DOHH2 (cell line): ENCODE data around the gene PPIA.

ENCODE experiments used
- H3F3A ChIP-seq: fragments of 200-600 bp; sonication (generic), shearing (Covaris generic); 2 replicates; pipeline ENCODE4 v1.6.0; 2016; ENCODE audit warnings: antibody characterized with exemption, mild to moderate bottlenecking; ENCODE audit not compliant: control insufficient read depth, insufficient read depth
- H3K27ac ChIP-seq: fragments of 200-600 bp; sonication (generic); 2 replicates; pipeline ENCODE4 v1.5.1; 2014; ENCODE audit warnings: low read depth, mild to moderate bottlenecking, low read length, moderate library complexity
- H3K27me3 ChIP-seq: fragments of 200-600 bp; sonication (generic); 2 replicates; pipeline ENCODE4 v1.6.1; 2014; ENCODE audit warnings: mild to moderate bottlenecking, low read length, mixed read lengths; ENCODE audit not compliant: control insufficient read depth
- H3K36me3 ChIP-seq: fragments of 200-600 bp; sonication (generic); 2 replicates; pipeline ENCODE4 v1.6.1; 2014; ENCODE audit warnings: mild to moderate bottlenecking, low read length, moderate library complexity, mixed read lengths; ENCODE audit not compliant: control insufficient read depth
- H3K4me1 ChIP-seq: fragments of 200-600 bp; sonication (generic); 2 replicates; pipeline ENCODE4 v1.6.1; 2014; ENCODE audit warnings: mild to moderate bottlenecking, low read length, mixed read lengths; ENCODE audit not compliant: control insufficient read depth
- H3K4me2 ChIP-seq: fragments of 200-600 bp; sonication (generic); 2 replicates; pipeline ENCODE4 v1.6.0; 2014; ENCODE audit warnings: mild to moderate bottlenecking, low read length, moderate library complexity
- H3K4me3 ChIP-seq: fragments of 200-600 bp; sonication (generic); 2 replicates; pipeline ENCODE4 v1.5.1; 2014; ENCODE audit warnings: mild to moderate bottlenecking, low read length, mixed read lengths
- H3K79me2 ChIP-seq: fragments of 200-600 bp; sonication (generic); 2 replicates; pipeline ENCODE4 v1.6.1; 2014; ENCODE audit warnings: mild to moderate bottlenecking, low read length, mixed read lengths; ENCODE audit not compliant: control insufficient read depth
- H3K9me2 ChIP-seq: fragments of 200-600 bp; sonication (generic); replicated peaks from 2 replicates; pipeline ENCODE4 v1.6.1; 2014; ENCODE audit warnings: mild to moderate bottlenecking, low read length, mixed read lengths; ENCODE audit not compliant: control insufficient read depth
- H3K9me3 ChIP-seq: fragments of 200-600 bp; sonication (generic); 2 replicates; pipeline ENCODE4 v1.6.1; 2014; ENCODE audit warnings: antibody characterized with exemption, low read length, mixed read lengths; ENCODE audit not compliant: control insufficient read depth, insufficient read depth
- H4K20me1 ChIP-seq: fragments of 200-600 bp; sonication (generic); 2 replicates; pipeline ENCODE4 v1.6.0; 2014; ENCODE audit warnings: low read depth, mild to moderate bottlenecking, antibody characterized with exemption, low read length, moderate library complexity; ENCODE audit not compliant: control insufficient read depth, insufficient read depth
- CTCF ChIP-seq: fragments of 200-600 bp; sonication (generic); IDR thresholded peaks from one replicate; pipeline ENCODE4 v1.5.1; 2014; ENCODE audit warnings: antibody characterized with exemption, mild to moderate bottlenecking, low read depth, low read length; ENCODE audit not compliant: poor library complexity, severe bottlenecking
- EZH2phosphoT487 ChIP-seq: fragments of 200-600 bp; sonication (generic); IDR thresholded peaks from 2 replicates; pipeline ENCODE4 v1.6.1; 2017; ENCODE audit warnings: borderline replicate concordance, mild to moderate bottlenecking, antibody characterized with exemption, low read length, moderate library complexity, mixed read lengths

The PPIA gene

GRCh38 chr7:44764665-44765578 lies 31.6 kb upstream of the PPIA start:
- Histone ChIP-seq H3K36me3 (peaks cover 81% of the 10 kb centered on the region), H3K4me3 (no peak overlapping the region), H4K20me1 (no peaks in the 10 kb centered on the region), H3K27me3 (no peaks in the 10 kb centered on the region), H3K79me2 (no peaks in the 10 kb centered on the region), H3K9me2 (no peaks in the 10 kb centered on the region), H3K9me3 (no peaks in the 10 kb centered on the region), H3K4me1 (peaks cover 6% of the 10 kb centered on the region), H3K4me2 (no peak overlapping the region), H3F3A (no peaks in the 10 kb centered on the region), H3K27ac (no peak overlapping the region)
- TF ChIP-seq CTCF (no peak), EZH2phosphoT487 (no peak)

- Histone ChIP-seq H3K27me3 (no peaks in the 10 kb centered on the region), H3K9me2 (no peaks in the 10 kb centered on the region), H4K20me1 (no peaks in the 10 kb centered on the region), H3K4me3 (no peak overlapping the region), H3K4me1 (peaks cover 6% of the 10 kb centered on the region), H3K4me2 (no peak overlapping the region), H3F3A (peaks cover 3% of the 10 kb centered on the region; the same call in 1 of the 2 replicates), H3K9me3 (no peaks in the 10 kb centered on the region), H3K36me3 (peaks cover 72% of the 10 kb centered on the region), H3K27ac (no peak overlapping the region), H3K79me2 (no peaks in the 10 kb centered on the region)
- TF ChIP-seq CTCF (no peak), EZH2phosphoT487 (no peak)
Measured at GRCh38 chr7:44765579-44766415, 30.7 kb upstream of the PPIA start.

GRCh38 chr7:44766416-44766801 lies 30.1 kb upstream of the PPIA start:
- Histone ChIP-seq H3K4me3 (no peak overlapping the region), H3K79me2 (no peaks in the 10 kb centered on the region), H3K9me3 (no peaks in the 10 kb centered on the region), H3F3A (peaks cover 3% of the 10 kb centered on the region; the same call in 1 of the 2 replicates), H4K20me1 (no peaks in the 10 kb centered on the region), H3K4me2 (no peak overlapping the region), H3K36me3 (peaks cover 66% of the 10 kb centered on the region), H3K27ac (no peak overlapping the region), H3K27me3 (no peaks in the 10 kb centered on the region), H3K4me1 (peaks cover 6% of the 10 kb centered on the region), H3K9me2 (no peaks in the 10 kb centered on the region)
- TF ChIP-seq EZH2phosphoT487 (no peak), CTCF (no peak)
